ENCODE measurements around the gene MAP7D1. TPM values are rescaled to one million over a fixed set of nuclear protein-coding genes. Genes with fewer than 3 reads are reported as not detected.

The MAP7D1 gene
- polyA plus RNA-seq, 1 of the 3 experiments (the other 2 are of a cell fraction), result 69.9 TPM

GRCh38 chr1:36160388-36160948, 4.5 kb downstream of the MAP7D1 start:
- TF ChIP-seq SIN3A (IDR thresholded peaks at IDR 0.05; ENCODE audit: borderline replicate concordance, low read depth, low read length) (no peak), MAX (IDR thresholded peaks at IDR 0.05; ENCODE audit: low read depth) (no peak), TCF12 (IDR thresholded peaks at IDR 0.05) (no peak), NFIC (IDR thresholded peaks at IDR 0.05; ENCODE audit: borderline replicate concordance) (no peak), GABPA (IDR thresholded peaks at IDR 0.05; ENCODE audit: low read depth) (no peak), RAD21 (IDR thresholded peaks at IDR 0.05; ENCODE audit: low read length) (no peak), EP300 (IDR thresholded peaks at IDR 0.05; ENCODE audit: borderline replicate concordance in 1 of 2, low read depth in 1 of 2, low read length in 1 of 2) (no peak), TEAD4 (IDR thresholded peaks at IDR 0.05; ENCODE audit: borderline replicate concordance, insufficient read depth) (no peak), CHD2 (IDR thresholded peaks at IDR 0.05; ENCODE audit: low read length, partially characterized antibody) (no peak), TAF1 (IDR thresholded peaks at IDR 0.05; ENCODE audit: borderline replicate concordance, low read depth, low read length) (no peak), YY1 (IDR thresholded peaks at IDR 0.05; ENCODE audit: low read depth) (no peak), EZH2phosphoT487 (IDR thresholded peaks at IDR 0.05; ENCODE audit: borderline replicate concordance, low read depth) (no peak), JUND (IDR thresholded peaks at IDR 0.05) (no peak)
- TF ChIP-seq, protein P1, sequence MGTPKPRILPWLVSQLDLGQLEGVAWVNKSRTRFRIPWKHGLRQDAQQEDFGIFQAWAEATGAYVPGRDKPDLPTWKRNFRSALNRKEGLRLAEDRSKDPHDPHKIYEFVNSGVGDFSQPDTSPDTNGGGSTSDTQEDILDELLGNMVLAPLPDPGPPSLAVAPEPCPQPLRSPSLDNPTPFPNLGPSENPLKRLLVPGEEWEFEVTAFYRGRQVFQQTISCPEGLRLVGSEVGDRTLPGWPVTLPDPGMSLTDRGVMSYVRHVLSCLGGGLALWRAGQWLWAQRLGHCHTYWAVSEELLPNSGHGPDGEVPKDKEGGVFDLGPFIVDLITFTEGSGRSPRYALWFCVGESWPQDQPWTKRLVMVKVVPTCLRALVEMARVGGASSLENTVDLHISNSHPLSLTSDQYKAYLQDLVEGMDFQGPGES (IDR thresholded peaks at IDR 0.05; ENCODE audit: low read depth, low read length), result no peak
- TF ChIP-seq, protein P2, sequence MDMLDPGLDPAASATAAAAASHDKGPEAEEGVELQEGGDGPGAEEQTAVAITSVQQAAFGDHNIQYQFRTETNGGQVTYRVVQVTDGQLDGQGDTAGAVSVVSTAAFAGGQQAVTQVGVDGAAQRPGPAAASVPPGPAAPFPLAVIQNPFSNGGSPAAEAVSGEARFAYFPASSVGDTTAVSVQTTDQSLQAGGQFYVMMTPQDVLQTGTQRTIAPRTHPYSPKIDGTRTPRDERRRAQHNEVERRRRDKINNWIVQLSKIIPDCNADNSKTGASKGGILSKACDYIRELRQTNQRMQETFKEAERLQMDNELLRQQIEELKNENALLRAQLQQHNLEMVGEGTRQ (IDR thresholded peaks at IDR 0.05; ENCODE audit: borderline replicate concordance, low read depth, low read length), result no peak
- TF ChIP-seq, protein P3, sequence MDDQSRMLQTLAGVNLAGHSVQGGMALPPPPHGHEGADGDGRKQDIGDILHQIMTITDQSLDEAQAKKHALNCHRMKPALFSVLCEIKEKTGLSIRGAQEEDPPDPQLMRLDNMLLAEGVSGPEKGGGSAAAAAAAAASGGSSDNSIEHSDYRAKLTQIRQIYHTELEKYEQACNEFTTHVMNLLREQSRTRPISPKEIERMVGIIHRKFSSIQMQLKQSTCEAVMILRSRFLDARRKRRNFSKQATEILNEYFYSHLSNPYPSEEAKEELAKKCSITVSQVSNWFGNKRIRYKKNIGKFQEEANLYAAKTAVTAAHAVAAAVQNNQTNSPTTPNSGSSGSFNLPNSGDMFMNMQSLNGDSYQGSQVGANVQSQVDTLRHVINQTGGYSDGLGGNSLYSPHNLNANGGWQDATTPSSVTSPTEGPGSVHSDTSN (IDR thresholded peaks at IDR 0.05), result no peak
- TF ChIP-seq, protein P4, sequence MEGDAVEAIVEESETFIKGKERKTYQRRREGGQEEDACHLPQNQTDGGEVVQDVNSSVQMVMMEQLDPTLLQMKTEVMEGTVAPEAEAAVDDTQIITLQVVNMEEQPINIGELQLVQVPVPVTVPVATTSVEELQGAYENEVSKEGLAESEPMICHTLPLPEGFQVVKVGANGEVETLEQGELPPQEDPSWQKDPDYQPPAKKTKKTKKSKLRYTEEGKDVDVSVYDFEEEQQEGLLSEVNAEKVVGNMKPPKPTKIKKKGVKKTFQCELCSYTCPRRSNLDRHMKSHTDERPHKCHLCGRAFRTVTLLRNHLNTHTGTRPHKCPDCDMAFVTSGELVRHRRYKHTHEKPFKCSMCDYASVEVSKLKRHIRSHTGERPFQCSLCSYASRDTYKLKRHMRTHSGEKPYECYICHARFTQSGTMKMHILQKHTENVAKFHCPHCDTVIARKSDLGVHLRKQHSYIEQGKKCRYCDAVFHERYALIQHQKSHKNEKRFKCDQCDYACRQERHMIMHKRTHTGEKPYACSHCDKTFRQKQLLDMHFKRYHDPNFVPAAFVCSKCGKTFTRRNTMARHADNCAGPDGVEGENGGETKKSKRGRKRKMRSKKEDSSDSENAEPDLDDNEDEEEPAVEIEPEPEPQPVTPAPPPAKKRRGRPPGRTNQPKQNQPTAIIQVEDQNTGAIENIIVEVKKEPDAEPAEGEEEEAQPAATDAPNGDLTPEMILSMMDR (IDR thresholded peaks at IDR 0.05), result no peak
- ChIA-PET CTCF (interaction anchor here (0.9 to 4.8 kb wide), 12 partner anchors 9 to 148 kb away, joined by 3 to 49 read pairs (median 5); partner anchors contain the start of gene TRAPPC3), POLR2A (interaction anchor here (0.9 to 2.3 kb wide), 6 partner anchors 9 to 25 kb away, joined by 3 to 7 read pairs (median 5); partner anchors contain the start of gene TRAPPC3)
- Histone ChIP-seq H3K9me3 (no peaks in the 10 kb centered on the region), H3K27ac (ENCODE audit: low read depth in 2 of 2, low read length in 1 of 2) (peak overlapping the region; percentile 81 to 83), H3K27me3 (ENCODE audit: insufficient read depth) (no peaks in the 10 kb centered on the region), H3K4me2 (peak overlapping the region; percentile 98), H3K9ac (peak overlapping the region; percentile 80), H4K20me1 (ENCODE audit: insufficient read depth) (peaks cover 85% of the 10 kb centered on the region), H3K79me2 (ENCODE audit: insufficient read depth) (peaks cover 98% of the 10 kb centered on the region), H3K9me2 (no peaks in the 10 kb centered on the region), H3K36me3 (replicated peaks in 1 of 2; ENCODE audit: control insufficient read depth in 1 of 2, insufficient read depth in 2 of 2, low read length in 1 of 2) (peaks cover 8 to 24% of the 10 kb centered on the region in 2 experiments), H3K4me3 (ENCODE audit: low read depth in 2 of 2, low read length in 1 of 2) (peak overlapping the region; percentile 47 to 72), H3K4me1 (ENCODE audit: control insufficient read depth in 1 of 2, insufficient read depth in 2 of 2, low read depth in 1 of 2, low read length in 1 of 2) (peaks cover 31 to 44% of the 10 kb centered on the region in 2 experiments), H3F3A (replicated peaks; ENCODE audit: insufficient read depth) (peaks cover 10% of the 10 kb centered on the region), H2AFZ (ENCODE audit: low read depth) (no peak overlapping the region)
- DNase-seq, result no peak
- WGBS (ENCODE audit: low lambda C conversion rate), result 72% methylated on average over 3 of the region's 4 CpGs

All from SK-N-SH (cell line).